Stimulated activated CD4-positive, alpha-beta T cell treated with anti-CD3 and anti-CD28 coated beads, Interleukin-2, amount 100 ng/mL, for 48 hours (primary cell): Measurements from ENCODE around the gene HTR4.

ENCODE experiments used
- DNase-seq, 2 donors: peaks; one replicate each; pipeline ENCODE4 v3.0.0-alpha.2; 2020

The HTR4 gene

GRCh38 chr5:148660346-148660660, 6.0 kb upstream of the HTR4 start:
- no peak for DNase-seq

GRCh38 chr5:148659641-148660345, 5.5 kb upstream of the HTR4 start:
- DNase-seq, result no peak

DNA sequence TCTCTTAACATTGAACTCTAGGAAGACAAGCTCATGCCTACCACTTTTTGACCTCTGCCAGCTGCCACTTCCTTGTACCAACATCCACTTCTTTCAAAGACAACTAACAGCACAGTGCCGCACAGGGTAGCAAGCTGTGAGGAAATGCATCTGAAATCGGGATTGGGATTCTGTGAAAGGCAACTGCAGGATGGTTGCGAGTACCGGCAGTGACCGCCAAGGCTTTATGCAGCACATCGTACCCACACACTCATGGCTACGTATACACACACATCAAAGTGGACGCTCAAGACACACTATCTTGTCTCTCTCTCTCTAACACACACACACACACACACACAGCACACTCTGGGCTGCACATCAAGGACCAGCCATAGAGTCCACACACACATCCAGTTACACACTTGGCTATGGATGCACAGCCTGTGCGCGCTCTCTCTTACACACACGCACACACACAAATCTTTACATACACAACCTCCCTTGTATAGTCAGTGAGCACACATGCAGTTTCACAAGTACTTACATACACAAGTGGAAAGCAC, 964 bp downstream of the HTR4 start:
- DNase-seq, result no peak

DNA sequence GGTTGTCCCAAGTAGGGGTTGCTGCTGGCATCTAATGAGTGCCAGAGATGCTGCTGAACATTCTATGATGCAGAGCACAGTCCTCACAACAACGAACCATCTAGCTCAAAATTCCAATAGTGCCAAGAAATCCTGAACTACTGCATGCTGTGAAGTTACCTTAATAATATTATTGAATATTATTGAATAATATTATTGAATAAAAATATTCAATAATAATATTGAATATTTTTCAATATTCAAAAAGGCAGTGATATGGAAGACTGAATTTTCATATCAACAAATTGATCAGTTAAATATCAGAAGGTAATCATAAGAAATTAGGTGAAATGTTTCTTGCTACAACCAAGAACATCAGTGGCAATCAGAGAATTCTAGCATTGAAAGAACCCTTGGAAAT, 2.8 kb downstream of the HTR4 start:
- no peak for DNase-seq

DNA sequence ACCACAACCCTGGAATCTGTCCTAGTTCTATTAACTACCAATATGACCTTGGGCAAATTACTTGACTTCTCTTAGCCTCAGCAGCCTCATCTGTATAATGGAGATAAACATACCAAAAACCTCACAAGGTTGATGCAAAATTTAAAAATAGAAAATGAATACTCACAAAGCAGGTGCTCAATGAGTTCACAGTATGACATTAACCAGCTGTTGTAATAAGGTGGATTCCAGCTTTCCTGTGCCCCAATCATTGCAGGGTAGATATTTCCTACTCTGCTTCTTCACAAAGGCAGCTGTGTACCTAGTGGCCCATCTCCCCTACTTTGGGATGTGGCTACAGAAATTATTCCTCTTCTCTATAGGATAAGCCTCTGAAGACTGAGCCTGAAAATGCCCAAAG, 8.8 kb downstream of the HTR4 start:
- no peak for DNase-seq

- no peak for DNase-seq
Observed at GRCh38 chr5:148641735-148642134, 12.6 kb downstream of the HTR4 start.

- no peak for DNase-seq
Observed at GRCh38 chr5:148640471-148640870, 13.9 kb downstream of the HTR4 start.

DNA sequence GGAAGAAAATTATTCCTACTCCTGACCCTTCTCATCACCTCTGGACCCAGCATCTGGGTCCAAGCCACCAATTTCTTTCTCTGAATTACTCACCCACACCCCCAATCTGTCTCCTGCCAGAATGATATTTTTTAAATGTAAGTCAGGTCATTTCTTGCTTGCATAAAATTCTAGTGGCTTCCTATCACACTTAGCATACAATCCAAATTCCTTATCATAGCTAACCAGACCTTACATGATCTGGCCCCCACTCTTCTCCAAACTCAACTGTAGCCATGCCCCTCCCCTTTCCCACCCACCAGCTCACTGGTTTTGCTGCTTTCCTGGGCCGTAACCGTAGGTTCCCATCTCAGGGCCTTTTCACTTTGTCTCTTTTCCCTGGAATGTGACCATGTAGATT, 15.2 kb downstream of the HTR4 start:
- no peak for DNase-seq

DNA sequence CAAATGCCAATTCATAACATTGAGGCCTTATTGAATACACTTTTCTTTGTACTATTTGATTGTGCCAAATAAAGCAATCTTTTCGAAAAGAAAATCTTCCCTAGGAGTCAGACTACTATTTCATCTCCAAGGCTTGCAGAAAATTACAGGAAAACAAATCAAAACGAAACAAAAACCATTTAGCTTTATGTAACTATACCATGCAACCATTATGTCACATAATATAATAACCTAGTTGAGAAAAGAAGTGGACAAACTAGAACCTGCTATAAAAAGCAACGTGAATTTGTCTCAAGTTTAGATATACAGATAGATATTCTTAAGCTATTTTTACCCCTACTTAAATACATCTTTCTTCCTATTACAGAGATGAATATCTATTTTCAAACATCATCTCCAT, 18.0 kb downstream of the HTR4 start:
- DNase-seq, result no peak

- DNase-seq, result no peak
Observed at GRCh38 chr5:148635321-148636083, 18.8 kb downstream of the HTR4 start.

DNA sequence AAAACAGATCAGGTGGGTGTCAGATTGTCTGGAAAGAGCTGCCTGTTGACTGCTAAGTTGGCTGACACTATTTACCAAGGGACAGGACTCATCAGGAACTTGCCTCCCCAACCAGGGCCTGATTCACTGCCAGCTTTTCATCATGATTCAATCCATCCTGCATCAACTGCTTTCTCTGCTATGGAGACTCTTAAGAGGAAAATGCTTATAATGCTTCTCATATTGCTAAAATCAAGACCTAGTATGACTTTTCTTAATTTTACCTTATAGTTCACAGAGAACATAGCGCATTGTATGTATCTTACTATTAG, 21.3 kb downstream of the HTR4 start:
- no peak for DNase-seq

DNA sequence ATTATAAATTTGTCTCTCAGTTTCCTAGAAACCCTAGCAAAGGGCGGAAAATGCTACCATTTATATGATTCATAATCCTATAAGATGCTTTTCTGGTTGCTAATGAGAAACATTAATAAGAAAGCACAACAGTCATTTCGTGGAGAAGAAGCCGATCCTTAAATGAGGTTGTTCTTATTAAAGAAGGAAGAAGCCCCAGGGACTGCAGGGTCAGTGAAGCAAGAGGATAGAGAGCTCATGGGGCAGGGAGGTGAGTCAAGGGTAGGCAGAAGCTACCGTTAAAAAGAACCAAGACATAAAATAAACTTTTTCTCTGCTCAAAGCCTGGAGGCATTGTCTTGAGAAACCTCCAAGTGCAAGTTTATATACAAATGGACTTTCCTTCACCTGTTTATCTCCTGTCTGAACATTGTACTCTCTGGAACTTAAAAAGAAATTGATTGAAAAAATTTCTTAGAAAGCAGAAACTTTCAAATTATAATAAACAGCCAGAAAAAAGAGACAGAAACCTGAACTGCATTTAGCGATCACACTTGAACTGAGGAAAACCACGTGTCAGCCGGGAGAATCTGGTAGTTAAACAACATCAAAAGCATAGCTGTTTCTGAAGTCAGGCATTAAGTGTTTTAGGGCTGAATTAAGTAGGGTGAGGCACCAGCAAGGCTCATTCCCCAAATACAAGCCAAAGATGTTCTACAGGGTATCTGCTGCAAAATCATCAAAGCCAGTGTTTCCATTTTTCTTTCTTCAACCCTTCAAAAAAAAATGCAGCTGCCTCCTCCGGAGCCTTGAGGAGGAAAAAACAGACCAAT, 21.9 kb downstream of the HTR4 start:
- DNase-seq, result no peak

- no peak for DNase-seq
Observed at GRCh38 chr5:148626986-148627385, 27.3 kb downstream of the HTR4 start.

DNA sequence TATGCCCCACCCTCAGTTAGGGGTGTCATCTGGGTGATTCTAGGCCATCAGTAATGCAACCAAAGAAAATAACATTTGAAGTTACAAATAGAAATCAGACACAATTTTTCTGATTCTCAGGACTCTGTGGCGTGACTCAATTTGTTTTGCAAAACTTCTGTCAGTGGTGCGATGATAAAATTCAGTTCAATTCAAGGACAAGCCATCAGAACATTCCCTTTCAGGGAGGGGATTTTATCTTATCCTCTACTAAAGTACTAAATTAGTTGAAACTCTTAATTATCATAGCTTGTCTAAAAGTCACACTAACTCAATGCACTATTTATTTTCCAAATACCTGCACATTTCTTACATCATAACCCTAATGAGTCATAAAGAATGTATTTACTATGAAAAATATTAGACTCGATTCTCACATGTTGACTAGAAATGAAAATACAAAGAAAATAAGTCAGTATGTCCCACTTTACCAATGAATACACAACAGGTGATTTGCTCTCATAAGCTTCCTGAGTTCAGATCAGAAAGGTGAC, 28.2 kb downstream of the HTR4 start:
- no peak for DNase-seq

GRCh38 chr5:148625250-148625649, 29.1 kb downstream of the HTR4 start:
- no peak for DNase-seq

DNA sequence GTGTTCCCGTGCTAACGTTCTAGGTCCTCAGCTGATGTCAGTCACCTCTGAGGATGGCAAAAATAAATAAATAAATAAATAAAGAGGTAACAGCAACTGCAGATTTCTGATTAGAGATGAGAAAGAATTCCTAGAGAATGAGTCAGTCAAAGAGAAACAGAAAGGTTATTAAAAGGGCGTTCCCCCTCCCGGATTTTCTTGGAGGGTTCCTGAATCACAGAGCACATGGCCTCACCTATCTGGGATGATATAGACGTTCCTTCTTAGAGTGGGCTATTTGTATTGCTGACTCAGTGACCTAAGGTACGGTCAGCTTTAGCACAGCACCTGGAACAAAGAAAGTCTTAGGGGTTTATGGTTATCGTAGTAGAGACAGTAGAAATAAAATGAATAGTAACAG, 30.6 kb downstream of the HTR4 start:
- DNase-seq, result no peak

DNA sequence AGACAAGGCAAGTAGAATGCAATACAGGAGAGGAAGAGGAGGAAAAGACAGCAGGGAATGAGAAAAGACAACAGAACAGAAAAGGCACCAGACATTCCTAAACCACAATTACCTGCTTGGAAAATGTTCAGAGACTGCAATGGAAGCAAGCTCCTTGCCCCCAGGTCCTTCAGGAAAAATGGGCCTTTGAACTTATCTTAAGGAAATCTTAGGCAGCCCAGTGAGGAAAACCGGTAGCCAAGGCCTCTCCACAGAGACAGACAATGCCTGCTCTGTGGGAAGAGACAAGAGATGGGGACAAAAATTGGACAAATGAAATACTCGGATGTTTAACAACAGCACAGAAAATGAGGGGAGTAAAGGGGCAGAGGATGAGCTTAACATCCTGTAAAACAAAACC, 31.2 kb downstream of the HTR4 start:
- DNase-seq, result no peak

DNA sequence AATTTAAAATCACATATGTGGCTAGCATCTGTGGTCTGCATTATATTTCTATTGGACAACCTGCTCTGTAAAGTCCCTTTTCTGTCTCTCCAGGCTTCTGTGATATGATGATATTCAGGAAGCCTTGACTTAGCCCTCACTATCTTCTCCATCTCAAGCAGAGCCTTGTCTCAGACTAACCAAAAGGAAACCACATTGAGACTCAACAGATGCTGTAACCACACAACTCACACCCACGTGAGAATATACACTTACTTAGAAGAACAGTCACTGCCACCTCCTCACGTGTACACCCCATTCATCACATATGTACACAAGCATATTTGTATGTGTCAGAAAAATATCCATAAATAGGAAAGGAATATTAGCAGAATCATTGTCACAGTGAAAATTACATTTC, 33.6 kb downstream of the HTR4 start:
- no peak for DNase-seq

GRCh38 chr5:148620091-148620490, 34.2 kb downstream of the HTR4 start:
- no peak for DNase-seq

- DNase-seq, result no peak
Observed at GRCh38 chr5:148619484-148619883, 34.8 kb downstream of the HTR4 start.

DNA sequence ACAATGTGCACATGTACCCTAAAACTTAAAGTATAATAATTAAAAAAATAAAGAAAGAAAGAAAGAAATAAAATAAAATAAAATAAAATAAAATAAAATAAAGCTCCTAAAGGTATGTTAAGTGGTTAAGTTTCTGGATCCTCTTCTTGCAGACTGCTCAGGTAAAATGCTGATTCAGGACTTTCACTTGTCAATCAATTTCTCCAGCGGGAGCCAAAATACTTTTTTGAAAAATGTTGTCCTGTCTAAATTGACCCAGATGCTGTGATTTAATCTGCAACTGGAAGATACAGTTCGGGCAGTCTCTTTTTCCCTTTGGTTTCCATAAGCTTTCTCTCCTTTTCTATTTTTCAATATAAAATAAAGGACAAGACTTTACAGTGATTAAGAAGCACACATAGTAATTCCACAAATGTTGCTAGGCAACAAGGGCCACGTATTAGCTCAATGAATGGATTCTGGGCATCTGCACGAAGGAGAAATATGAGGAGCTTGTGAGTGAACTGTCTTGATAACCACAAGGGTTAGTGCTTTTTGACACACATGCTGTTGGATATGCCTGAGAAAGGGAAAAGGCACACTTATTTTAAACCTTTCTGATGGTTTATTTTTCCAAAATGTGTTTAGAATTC, 38.6 kb downstream of the HTR4 start:
- no peak for DNase-seq

DNA sequence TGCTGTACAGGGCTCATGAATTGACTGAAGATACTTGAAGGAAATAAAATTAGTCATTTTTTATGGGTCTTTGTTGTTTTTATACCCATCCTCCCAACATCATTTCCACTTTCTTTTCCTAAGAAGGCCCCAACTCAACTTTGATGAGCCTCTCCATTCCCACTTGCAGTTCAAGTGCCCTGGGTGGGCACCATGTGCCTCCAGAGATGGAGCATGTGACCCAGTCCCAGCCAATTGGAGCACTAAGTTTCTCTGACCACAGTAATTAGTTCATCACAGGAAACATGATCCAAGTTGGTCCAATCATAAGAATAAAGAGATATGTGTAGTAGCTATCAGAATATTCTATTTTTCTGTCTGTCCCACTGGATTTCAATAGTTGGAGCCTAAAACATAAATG, 46.9 kb downstream of the HTR4 start:
- DNase-seq, result no peak

DNA sequence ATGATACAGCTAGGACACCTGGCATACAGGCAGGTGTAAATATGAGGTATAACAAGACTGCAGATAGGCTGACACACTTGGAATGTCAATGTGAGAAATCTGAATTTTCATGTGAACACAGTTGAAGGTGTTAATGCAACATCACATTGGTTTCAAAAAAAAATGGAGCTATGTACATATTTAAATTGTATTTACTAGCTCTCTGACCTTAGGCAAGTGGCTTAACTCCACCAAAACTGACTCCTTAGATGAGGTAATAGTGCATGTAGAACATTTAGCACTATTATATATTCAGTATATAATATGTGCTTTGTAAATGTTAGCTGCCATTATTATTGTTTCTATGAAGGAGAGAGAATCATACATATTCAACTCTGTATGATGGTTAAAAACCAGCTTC, 48.0 kb downstream of the HTR4 start:
- no peak for DNase-seq
